Natural killer cell treated with Interleukin-12 subunit alpha and Interleukin-12 subunit beta and Interleukin-15 and Interleukin-18, amount 100 ng/mL, for 72 hours (primary cell): ENCODE measurements around the gene GOLGA6L10. TPM values are rescaled to one million over a fixed set of nuclear protein-coding genes. Genes with fewer than 3 reads are reported as not detected.
A peak's percentile ranks its signal among the peaks of the same experiment; 100 is the strongest.
"Not testable (repeated sequence)": the region's sequence is repeated elsewhere in the genome, so short reads cannot be mapped to it uniquely, and the experiment has no call there.

Experiments
- ATAC-seq, 2 donors: fragments of 150-1000 bp; cut with Tn5 transposase in 1 of 2; sonication (Bioruptor Pico), chemical (Tn5 transposase) in 1 of 2; 2 replicates each; pipeline ENCODE4 v1.10.0; 2021
- DNase-seq: peaks from one replicate; pipeline ENCODE4 v3.0.0; 2022; ENCODE audit warnings: low spot score
- H3K27ac Mint-ChIP-seq, 2 donors: 1 replicate in 1 of 2; 2 replicates in 1 of 2; pipeline ENCODE4 v1.8.0; 2022; ENCODE audit warnings: mixed read lengths in 2 of 2, mild to moderate bottlenecking in 1 of 2, moderate library complexity in 1 of 2
- H3K27me3 Mint-ChIP-seq, 2 donors: 1 replicate in 1 of 2; 2 replicates in 1 of 2; pipeline ENCODE4 v1.8.0; 2022; ENCODE audit warnings: mixed read lengths in 2 of 2
- H3K36me3 Mint-ChIP-seq: one replicate; pipeline ENCODE4 v1.8.0; 2022; ENCODE audit warnings: mixed read lengths
- H3K4me1 Mint-ChIP-seq, 2 donors: 1 replicate in 1 of 2; 2 replicates in 1 of 2; pipeline ENCODE4 v1.8.0; 2022; ENCODE audit warnings: low read depth in 2 of 2, mixed read lengths in 2 of 2, mild to moderate bottlenecking in 1 of 2
- H3K4me3 Mint-ChIP-seq: one replicate; pipeline ENCODE4 v1.8.0; 2022; ENCODE audit warnings: mixed read lengths
- H3K9me3 Mint-ChIP-seq: 2 replicates; pipeline ENCODE4 v1.8.0; 2022; ENCODE audit warnings: mixed read lengths
- total RNA-seq, 2 donors: library from RNA; stranded (reverse); gene quantifications; one replicate each; pipeline ENCODE4 v1.2.3, GENCODE V29; 2022

GOLGA6L10 gene, protein sequence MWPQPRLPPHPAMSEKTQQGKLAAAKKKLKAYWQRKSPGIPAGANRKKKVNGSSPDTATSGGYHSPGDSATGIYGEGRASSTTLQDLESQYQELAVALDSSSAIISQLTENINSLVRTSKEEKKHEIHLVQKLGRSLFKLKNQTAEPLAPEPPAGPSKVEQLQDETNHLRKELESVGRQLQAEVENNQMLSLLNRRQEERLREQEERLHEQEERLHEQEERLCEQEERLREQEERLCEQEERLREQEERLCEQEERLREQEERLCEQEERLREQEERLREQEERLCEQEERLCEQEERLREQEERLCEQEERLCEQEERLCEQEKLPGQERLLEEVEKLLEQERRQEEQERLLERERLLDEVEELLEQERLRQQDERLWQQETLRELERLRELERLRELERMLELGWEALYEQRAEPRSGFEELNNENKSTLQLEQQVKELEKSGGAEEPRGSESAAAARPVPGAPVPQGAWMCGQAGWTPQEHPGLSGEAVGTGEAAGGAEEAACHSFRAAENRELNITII
- 1 to 10 TPM; 2.4 to 3.0 TPM for total RNA-seq

DNA sequence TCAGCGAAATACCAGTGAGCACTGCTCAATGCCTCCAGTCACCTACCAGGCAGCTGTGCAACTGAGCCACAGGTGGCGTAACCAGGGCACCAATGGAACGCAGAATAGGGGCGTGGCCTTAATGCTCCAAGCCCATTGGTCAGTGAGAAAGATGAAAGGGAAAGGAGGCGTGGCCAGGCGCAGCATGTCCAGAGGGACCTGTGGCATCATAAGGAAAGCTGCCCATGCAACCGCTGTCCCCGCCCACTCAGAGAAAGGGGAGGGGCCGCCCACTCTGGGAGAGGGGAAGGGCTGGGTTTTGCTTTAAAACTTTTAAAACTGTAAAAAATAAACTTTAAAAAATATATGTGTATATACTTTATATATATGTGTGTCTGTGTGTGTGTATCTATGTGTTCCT is at the start of gene GOLGA6L10:
TSS of gene GOLGA6L10 (minus strand) at position 101 of the 400 bp plus-strand sequence. CDS start at position 1, 100 bp downstream.
- not testable (repeated sequence) for H3K4me3 Mint-ChIP-seq, H3K27ac Mint-ChIP-seq, H3K9me3 Mint-ChIP-seq, DNase-seq, ATAC-seq, H3K27me3 Mint-ChIP-seq, H3K36me3 Mint-ChIP-seq, H3K4me1 Mint-ChIP-seq

DNA sequence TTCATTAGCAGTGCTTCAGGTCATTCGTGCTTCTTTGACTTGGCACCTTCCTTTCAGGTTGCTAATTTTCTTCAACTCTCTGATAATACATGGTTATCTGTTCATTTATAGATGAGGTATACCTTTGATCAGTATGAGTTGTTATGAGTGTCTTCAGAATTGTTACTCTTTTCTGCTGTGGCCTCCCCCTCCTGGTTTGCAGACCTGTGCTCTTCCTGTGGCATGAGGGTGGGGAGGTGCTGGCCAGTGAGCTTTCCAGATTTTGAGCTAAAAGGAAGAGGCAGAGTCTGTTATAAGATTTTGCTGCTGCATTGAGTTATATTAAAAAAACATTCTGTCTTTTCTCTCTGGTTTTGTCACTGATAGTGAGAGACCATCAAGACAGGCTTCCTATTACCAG is 49.5 kb upstream of the GOLGA6L10 start:
- H3K4me1 Mint-ChIP-seq: peaks cover 3 to 9% of the 10 kb centered on the region in 2 donors
- no peak for ATAC-seq
- no peaks in the 10 kb centered on the region for H3K27me3 Mint-ChIP-seq

DNA sequence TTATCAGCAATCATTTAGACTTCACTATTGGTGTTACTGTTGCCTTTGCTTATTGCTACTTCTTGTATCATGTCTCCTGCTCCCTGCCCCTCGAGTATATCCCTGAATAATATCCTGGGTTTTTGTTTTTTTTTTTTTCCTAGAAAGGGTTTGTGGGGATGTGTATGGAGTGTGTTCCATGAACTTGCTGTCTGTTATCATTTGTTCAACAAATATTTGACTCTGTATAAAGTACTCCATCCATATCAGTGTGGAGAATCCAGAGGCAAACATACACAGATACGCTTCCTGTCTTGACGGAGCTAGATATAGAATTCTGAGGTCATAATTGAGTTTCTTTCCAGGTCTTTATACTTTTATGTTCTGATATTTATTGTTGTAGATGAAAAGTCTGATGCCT is 48.5 kb upstream of the GOLGA6L10 start:
- no peak overlapping the region for H3K4me3 Mint-ChIP-seq

More for the DNA sequence above, 49.5 kb upstream of the GOLGA6L10 start:
- Mint-ChIP-seq H3K4me3 (no peak overlapping the region), H3K9me3 (no peaks in the 10 kb centered on the region), H3K36me3 (no peaks in the 10 kb centered on the region), H3K27ac (no peak overlapping the region)
- no peak for DNase-seq

DNA sequence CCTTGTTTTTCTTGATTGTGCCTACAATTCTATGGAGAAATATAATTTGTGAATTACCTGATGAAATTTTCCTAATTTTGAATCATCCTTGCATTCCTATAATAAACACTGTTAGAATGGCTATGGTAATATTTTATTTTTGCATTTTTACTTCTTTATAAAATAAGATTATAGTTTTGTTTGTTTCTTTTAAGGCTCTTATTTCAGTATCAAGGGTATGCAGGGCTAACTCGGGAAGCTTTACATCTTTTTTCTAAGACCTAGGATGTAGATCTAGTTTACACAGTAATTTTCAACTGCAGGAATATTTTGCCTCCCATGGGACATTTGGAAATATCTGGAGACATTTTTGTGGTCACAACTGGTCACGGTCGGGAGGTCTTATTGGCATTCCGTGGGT is 46.5 kb upstream of the GOLGA6L10 start:
- H3K4me1 Mint-ChIP-seq, H3K36me3 Mint-ChIP-seq, DNase-seq, ATAC-seq, H3K27me3 Mint-ChIP-seq, H3K4me3 Mint-ChIP-seq, H3K27ac Mint-ChIP-seq, H3K9me3 Mint-ChIP-seq: not testable (repeated sequence)

More for the DNA sequence above, 48.5 kb upstream of the GOLGA6L10 start:
- no peak for ATAC-seq
- H3K27ac Mint-ChIP-seq: no peak overlapping the region
- H3K4me1 Mint-ChIP-seq: peaks cover 3 to 9% of the 10 kb centered on the region in 2 donors
- DNase-seq: no peak
- H3K36me3 Mint-ChIP-seq: no peaks in the 10 kb centered on the region
- H3K9me3 Mint-ChIP-seq: no peaks in the 10 kb centered on the region
- no peaks in the 10 kb centered on the region for H3K27me3 Mint-ChIP-seq

DNA sequence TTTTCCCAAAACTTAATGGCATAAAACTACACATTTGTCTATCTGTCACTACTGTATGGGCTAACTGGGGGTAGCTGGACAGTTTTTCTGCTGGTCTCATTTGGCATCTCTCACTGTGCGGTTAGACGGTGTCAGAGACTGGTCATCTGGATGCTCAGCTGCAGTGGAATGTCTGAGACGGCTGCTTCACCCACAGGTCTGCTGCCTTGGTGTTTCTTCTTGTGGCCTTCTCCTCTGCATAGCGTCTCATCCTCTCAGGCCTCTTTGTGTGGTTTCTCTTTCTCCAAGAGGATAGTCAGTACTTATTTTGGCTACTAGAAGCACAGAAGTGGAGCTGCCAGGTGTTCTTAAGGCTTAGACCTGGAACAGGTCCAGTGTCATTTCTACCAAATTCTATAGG is 44.4 kb upstream of the GOLGA6L10 start:
- ATAC-seq: no peak
- H3K36me3 Mint-ChIP-seq: no peaks in the 10 kb centered on the region
- no peak overlapping the region for H3K27ac Mint-ChIP-seq
- H3K9me3 Mint-ChIP-seq: no peaks in the 10 kb centered on the region
- DNase-seq: no peak
- peaks cover 0 to 2% of the 10 kb centered on the region in 2 donors for H3K4me1 Mint-ChIP-seq
- no peaks in the 10 kb centered on the region for H3K27me3 Mint-ChIP-seq
- H3K4me3 Mint-ChIP-seq: no peak overlapping the region

DNA sequence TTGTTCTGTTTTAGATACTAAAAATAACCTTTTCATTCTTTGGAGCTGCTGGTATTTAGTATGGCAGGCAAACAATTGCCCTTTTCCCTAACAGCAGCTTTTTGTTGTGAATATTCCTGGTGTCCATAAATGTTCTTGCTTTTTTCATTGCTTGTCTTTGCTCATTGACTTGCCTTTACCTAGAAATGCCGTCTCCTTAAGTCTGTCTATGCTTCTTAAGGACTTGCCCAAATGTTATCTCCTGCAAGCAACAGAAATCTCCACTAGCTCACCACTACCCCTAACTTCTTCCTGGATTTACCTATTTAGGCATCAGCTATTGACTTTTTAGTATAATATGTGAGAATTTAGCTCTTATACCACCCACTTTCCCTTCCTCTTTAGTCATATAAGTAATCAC is 42.8 kb upstream of the GOLGA6L10 start:
- not testable (repeated sequence) for H3K27me3 Mint-ChIP-seq, H3K36me3 Mint-ChIP-seq, DNase-seq, H3K27ac Mint-ChIP-seq, ATAC-seq, H3K4me3 Mint-ChIP-seq, H3K9me3 Mint-ChIP-seq, H3K4me1 Mint-ChIP-seq

DNA sequence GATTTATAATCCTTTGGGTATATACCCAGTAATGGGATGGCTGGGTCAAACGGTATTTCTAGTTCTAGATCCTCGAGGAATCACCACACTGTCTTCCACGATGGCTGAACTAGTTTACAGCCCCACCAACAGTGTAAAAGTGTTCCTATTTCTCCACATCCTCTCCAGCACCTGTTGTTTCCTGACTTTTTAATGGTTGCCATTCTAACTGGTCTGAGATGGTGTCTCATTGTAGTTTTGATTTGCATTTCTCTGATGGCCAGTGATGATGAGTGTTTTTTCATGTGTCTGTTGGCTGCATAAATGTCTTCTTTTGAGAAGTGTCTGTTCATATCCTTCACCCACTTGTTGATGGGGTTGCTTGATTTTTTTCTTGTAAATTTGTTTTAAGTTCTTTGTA is 40.9 kb upstream of the GOLGA6L10 start:
- not testable (repeated sequence) for H3K27me3 Mint-ChIP-seq, H3K27ac Mint-ChIP-seq, DNase-seq, H3K36me3 Mint-ChIP-seq, ATAC-seq, H3K4me3 Mint-ChIP-seq, H3K9me3 Mint-ChIP-seq, H3K4me1 Mint-ChIP-seq

DNA sequence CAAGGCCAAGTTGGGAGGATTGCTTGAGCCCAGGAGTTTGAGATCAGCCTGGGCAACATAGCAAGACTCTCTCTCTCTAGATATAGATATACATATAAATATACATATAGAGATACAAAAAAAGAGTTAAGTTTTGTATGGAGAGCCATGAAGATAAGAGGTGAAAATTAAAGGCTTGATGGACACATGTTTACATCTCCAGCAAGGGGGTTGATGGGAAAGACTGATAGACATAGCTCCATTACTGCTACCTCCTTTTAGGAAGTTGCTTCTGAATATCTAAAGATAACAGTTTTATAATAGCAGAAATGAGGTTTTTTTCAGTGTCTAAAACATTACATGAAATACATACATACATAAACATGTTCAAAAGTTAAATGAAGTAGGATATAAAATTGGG is 37.9 kb upstream of the GOLGA6L10 start:
- H3K4me1 Mint-ChIP-seq, ATAC-seq, H3K27ac Mint-ChIP-seq, H3K36me3 Mint-ChIP-seq, H3K4me3 Mint-ChIP-seq, DNase-seq, H3K27me3 Mint-ChIP-seq, H3K9me3 Mint-ChIP-seq: not testable (repeated sequence)

DNA sequence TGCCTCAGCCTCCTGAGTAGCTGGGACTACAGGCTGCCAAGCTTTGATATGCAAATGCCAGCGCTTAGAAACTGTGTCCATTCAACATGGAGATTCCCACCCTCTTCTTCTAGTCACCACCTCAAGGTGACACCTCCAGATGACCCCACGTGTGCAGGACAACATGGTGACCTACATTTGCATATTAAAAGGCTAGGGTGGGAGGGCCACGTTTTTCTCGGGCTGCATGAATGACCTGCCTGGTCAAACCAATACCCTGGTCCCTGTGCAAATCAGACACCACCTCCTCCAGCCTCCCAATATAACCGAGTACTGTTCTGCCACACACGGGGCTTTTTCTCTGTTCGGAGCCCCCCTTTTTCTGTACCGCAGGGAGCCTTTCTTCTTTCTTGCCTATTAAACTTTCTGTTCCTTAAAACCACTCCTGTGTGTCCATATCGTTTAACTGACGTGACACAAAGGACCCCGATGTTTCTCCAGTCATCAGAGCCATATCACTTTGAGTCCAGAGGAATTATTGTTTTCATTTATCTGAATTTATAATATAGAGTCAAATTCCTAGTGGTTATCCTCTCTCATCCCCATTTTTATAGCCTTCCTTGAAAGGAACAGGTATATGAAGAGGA is 32.2 kb upstream of the GOLGA6L10 start:
- not testable (repeated sequence) for DNase-seq, ATAC-seq, H3K27ac Mint-ChIP-seq, H3K36me3 Mint-ChIP-seq, H3K9me3 Mint-ChIP-seq, H3K4me1 Mint-ChIP-seq, H3K4me3 Mint-ChIP-seq, H3K27me3 Mint-ChIP-seq

DNA sequence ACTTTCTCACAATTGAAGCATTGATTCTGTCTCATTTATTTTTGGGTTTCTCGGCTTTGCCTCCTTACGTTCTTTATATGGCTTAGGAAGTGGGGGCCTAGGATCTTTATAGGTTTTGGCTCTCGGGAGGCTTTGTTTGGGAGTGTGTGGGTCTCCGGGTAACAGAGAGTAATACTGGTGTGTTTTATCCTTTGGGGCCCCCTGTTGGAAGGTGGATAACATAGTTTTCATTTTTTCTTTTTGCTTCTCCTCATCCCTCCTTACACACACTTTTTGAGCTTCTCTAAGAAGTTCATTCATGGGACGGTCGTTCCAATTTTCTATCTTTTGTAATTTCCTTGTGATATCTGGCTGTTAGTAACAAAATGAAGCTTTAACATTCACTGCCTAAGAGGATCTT is 30.3 kb upstream of the GOLGA6L10 start:
- not testable (repeated sequence) for H3K4me3 Mint-ChIP-seq, ATAC-seq, H3K27ac Mint-ChIP-seq, H3K4me1 Mint-ChIP-seq, DNase-seq, H3K36me3 Mint-ChIP-seq, H3K9me3 Mint-ChIP-seq, H3K27me3 Mint-ChIP-seq

DNA sequence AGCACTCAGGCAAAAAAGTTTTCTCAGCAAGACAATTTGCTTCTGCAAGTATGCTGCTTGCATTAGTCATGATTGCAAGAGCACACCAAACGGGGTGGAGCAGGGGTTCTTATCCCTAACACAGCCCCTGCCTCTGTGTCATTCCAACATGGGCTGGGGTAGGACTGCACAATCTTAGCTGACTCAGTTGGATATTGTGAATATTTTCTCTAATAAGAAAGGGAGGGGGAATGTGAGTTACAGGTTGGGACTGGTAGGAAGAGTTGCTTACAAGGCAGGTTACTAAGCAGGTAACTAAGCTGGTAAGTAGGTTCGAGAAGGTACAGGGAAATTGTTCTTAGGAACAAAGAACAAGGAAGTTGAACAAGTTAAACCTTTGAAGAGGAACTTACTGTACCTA is 24.4 kb upstream of the GOLGA6L10 start:
- H3K27me3 Mint-ChIP-seq, DNase-seq, ATAC-seq, H3K36me3 Mint-ChIP-seq, H3K4me1 Mint-ChIP-seq, H3K27ac Mint-ChIP-seq, H3K9me3 Mint-ChIP-seq, H3K4me3 Mint-ChIP-seq: not testable (repeated sequence)

DNA sequence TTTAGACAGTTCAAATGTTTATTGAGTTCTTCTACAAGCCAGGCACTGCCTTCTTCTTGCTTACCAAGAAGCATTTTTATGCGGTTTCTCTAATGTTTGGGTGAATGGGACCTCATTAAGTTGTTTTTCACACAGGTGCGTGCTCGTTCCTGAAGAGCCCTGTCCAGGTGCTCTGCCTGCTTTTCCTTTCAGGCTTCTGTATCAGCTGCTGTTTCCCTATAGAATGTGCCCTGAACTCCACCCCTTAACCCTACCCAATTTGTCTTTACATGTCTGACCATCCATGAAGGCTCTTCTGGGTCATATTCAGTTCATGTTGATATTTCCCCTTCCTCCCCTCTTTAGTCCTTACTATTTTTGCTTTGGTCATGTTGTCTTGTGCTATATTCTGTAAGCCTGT is 22.4 kb upstream of the GOLGA6L10 start:
- DNase-seq (no peak), ATAC-seq (no peak)
- Mint-ChIP-seq H3K4me1 (no peaks in the 10 kb centered on the region), H3K27ac (no peak overlapping the region), H3K9me3 (no peaks in the 10 kb centered on the region), H3K27me3 (no peaks in the 10 kb centered on the region), H3K4me3 (no peak overlapping the region), H3K36me3 (no peaks in the 10 kb centered on the region)

DNA sequence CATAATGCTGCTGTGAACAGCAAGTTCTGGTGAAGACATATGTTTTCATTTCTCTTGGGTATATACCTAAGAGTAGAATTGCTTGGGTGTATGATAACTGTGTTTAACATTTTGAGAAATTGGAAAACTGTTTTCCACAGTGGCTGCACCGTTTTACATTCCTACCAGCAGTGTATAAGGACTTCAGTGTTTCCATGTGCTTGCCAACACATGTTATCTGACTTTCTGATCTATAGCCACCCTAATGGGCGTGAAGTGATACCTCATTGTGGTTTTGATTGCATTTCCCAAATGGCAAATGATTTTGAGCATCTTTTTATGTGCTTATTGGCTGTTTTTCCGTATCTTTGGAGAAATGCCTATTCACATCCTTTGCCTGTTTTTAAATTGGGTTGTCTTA is 18.5 kb upstream of the GOLGA6L10 start:
- H3K4me1 Mint-ChIP-seq, H3K9me3 Mint-ChIP-seq, ATAC-seq, H3K36me3 Mint-ChIP-seq, H3K27ac Mint-ChIP-seq, H3K4me3 Mint-ChIP-seq, H3K27me3 Mint-ChIP-seq, DNase-seq: not testable (repeated sequence)

DNA sequence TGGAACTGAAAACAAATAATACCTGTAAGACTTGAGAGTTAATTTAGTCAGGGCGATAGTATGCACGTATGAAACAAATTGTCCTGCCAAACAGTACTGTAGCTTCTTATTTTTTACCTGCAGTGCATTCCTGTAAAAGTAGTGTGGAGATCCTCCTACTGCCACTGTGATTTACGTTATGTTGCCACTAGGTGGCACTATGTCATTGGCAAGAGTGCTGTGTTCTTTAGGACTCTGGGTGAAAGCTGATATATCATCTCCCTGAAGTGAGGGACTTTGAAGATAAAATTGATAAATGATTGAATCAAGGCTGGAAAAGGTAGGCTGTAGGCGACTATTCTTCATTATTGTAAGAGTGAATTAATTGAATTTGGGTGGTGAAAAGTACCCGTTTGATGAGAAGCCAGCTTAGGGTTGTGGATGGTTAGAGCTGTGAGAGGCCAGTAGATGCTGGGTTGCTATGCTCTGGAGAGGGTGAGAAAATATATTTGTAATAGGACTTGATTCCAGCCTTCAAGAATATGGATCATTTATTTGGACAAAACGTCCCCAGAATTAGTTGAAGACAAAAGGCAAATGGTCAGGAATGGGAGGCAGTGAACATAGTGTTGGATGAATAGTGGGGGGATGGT is 16.5 kb upstream of the GOLGA6L10 start:
- H3K27ac Mint-ChIP-seq: not testable (repeated sequence)

More for the DNA sequence above, 16.5 kb upstream of the GOLGA6L10 start:
- H3K4me3 Mint-ChIP-seq, H3K9me3 Mint-ChIP-seq, H3K27me3 Mint-ChIP-seq, H3K4me1 Mint-ChIP-seq, H3K36me3 Mint-ChIP-seq: not testable (repeated sequence)
- ATAC-seq (peak; percentile 79 to 84), DNase-seq (peak; percentile 75)
